CD4-positive, alpha-beta T cell (primary cell): Measurements from ENCODE around the gene DNAJC8. TPM values are rescaled to one million over a fixed set of nuclear protein-coding genes. Genes with fewer than 3 reads are reported as not detected.

Source experiments
- ATAC-seq: fragments of 200-7000 bp; cut with Tn5 transposase; one replicate; pipeline ENCODE4 v1.10.0; 2022; ENCODE audit warnings: mild to moderate bottlenecking; ENCODE audit not compliant: poor library complexity
- CTCF ChIA-PET: fragments of 350-600 bp; sonication (Branson Sonifier 250); formaldehyde crosslinking; loops from one replicate; lab custom pipeline; 2021; ENCODE audit warnings: antibody characterized with exemption, inconsistent platforms; lab: Charles Lee
- POLR2A ChIA-PET: fragments of 350-600 bp; sonication (Branson Sonifier 250); formaldehyde crosslinking; loops from one replicate; lab custom pipeline; 2021; ENCODE audit warnings: antibody characterized with exemption, inconsistent platforms; lab: Charles Lee
- DNase-seq, 14 experiments: peaks; one replicate each; pipeline ENCODE4 v3.0.0-alpha.2; 2013 to 2020; ENCODE audit warnings: mixed read lengths in 2 of 14
- H3K27ac ChIP-seq, 2 donors: one replicate each; pipeline versions ENCODE4 v1.5.1 to v1.7.0; 2013; ENCODE audit warnings: low read length in 2 of 2, low read depth in 1 of 2, mild to moderate bottlenecking in 1 of 2
- H3K27me3 ChIP-seq, 2 experiments: 1 replicate in 1 of 2; 2 replicates in 1 of 2; pipeline versions ENCODE4 v1.6.1 to v1.7.0; 2013; ENCODE audit warnings: low read length in 2 of 2, control low read depth in 1 of 2, mild to moderate bottlenecking in 1 of 2, moderate library complexity in 1 of 2; ENCODE audit not compliant: insufficient read depth in 2 of 2, control insufficient read depth in 1 of 2
- H3K36me3 ChIP-seq: one replicate; pipeline ENCODE4 v1.6.1; 2013; ENCODE audit warnings: low read length, control low read depth; ENCODE audit not compliant: insufficient read depth
- H3K4me1 ChIP-seq: one replicate; pipeline ENCODE4 v1.6.1; 2013; ENCODE audit warnings: low read length, control low read depth; ENCODE audit not compliant: insufficient read depth
- H3K4me3 ChIP-seq: one replicate; pipeline ENCODE4 v1.5.1; 2013; ENCODE audit warnings: mild to moderate bottlenecking, low read length, moderate library complexity
- H3K9me3 ChIP-seq, 2 experiments: 1 replicate in 1 of 2; 2 replicates in 1 of 2; pipeline versions ENCODE4 v1.6.1 to v1.7.0; 2013; ENCODE audit warnings: low read length in 2 of 2, mild to moderate bottlenecking in 2 of 2, control low read depth in 1 of 2, moderate library complexity in 1 of 2; ENCODE audit not compliant: control insufficient read depth in 1 of 2, insufficient read depth in 1 of 2
- H3K27ac Mint-ChIP-seq: one replicate; pipeline ENCODE4 v1.8.0; 2020; ENCODE audit warnings: mixed read lengths
- H3K27me3 Mint-ChIP-seq: one replicate; pipeline ENCODE4 v1.8.0; 2021; ENCODE audit warnings: mixed read lengths
- H3K36me3 Mint-ChIP-seq: one replicate; pipeline ENCODE4 v1.8.0; 2021; ENCODE audit warnings: low read depth, mixed read lengths
- H3K4me1 Mint-ChIP-seq: one replicate; pipeline ENCODE4 v1.8.0; 2021; ENCODE audit warnings: low read depth, mixed read lengths
- H3K4me3 Mint-ChIP-seq: one replicate; pipeline ENCODE4 v1.8.0; 2020; ENCODE audit warnings: mild to moderate bottlenecking, mixed read lengths
- H3K9me3 Mint-ChIP-seq: one replicate; pipeline ENCODE4 v1.8.0; 2020; ENCODE audit warnings: mixed read lengths
- intact Hi-C, 2 experiments: fragments of 100-400 bp; cut with DNase I in 1 of 2; cut with micrococcal nuclease in 1 of 2; formaldehyde crosslinking; loops; one replicate each; pipeline versions ENCODE4 v1.15.1 to v1.9.0; 2023 to 2025; cut with DNase I, micrococcal nuclease
- total RNA-seq, 174 experiments: library from RNA in 2 of 174; stranded (reverse) in 2 of 174; gene quantifications; one replicate each; pipeline ENCODE4 v1.2.3 and lab custom pipeline; 2021 to 2026
- TF ChIP-seq, protein P1 (sequence below): fragments of 200-600 bp; IDR thresholded peaks from one replicate; pipeline ENCODE4 v1.8.0; 2022; ENCODE audit warnings: antibody characterized with exemption, mild to moderate bottlenecking

DNAJC8 gene
- total RNA-seq, 2 experiments from 2014 or later = 56.3 to 56.9 TPM

GRCh38 chr1:28178690-28179485, 53.9 kb downstream of the DNAJC8 start:
- Histone ChIP-seq H3K27me3 (no peaks in the 10 kb centered on the region), H3K27ac (no peak overlapping the region), H3K4me1 (peaks cover 8% of the 10 kb centered on the region), H3K9me3 (no peaks in the 10 kb centered on the region), H3K36me3 (no peaks in the 10 kb centered on the region), H3K4me3 (no peak overlapping the region)
- CTCF ChIA-PET = no interaction called here
- DNase-seq (no peak), ATAC-seq (no peak)
- H3K4me3 Mint-ChIP-seq = no peak overlapping the region
- no peaks in the 10 kb centered on the region for H3K27me3 Mint-ChIP-seq
- no peak overlapping the region for H3K27ac Mint-ChIP-seq
- POLR2A ChIA-PET = no interaction called here
- no peaks in the 10 kb centered on the region for H3K36me3 Mint-ChIP-seq
- TF ChIP-seq, protein P1, sequence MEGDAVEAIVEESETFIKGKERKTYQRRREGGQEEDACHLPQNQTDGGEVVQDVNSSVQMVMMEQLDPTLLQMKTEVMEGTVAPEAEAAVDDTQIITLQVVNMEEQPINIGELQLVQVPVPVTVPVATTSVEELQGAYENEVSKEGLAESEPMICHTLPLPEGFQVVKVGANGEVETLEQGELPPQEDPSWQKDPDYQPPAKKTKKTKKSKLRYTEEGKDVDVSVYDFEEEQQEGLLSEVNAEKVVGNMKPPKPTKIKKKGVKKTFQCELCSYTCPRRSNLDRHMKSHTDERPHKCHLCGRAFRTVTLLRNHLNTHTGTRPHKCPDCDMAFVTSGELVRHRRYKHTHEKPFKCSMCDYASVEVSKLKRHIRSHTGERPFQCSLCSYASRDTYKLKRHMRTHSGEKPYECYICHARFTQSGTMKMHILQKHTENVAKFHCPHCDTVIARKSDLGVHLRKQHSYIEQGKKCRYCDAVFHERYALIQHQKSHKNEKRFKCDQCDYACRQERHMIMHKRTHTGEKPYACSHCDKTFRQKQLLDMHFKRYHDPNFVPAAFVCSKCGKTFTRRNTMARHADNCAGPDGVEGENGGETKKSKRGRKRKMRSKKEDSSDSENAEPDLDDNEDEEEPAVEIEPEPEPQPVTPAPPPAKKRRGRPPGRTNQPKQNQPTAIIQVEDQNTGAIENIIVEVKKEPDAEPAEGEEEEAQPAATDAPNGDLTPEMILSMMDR = no peak
- no peaks in the 10 kb centered on the region for H3K9me3 Mint-ChIP-seq
- H3K4me1 Mint-ChIP-seq = peaks cover 14% of the 10 kb centered on the region
- intact Hi-C loops = no loop called here

GRCh38 chr1:28176492-28177470, 56.0 kb downstream of the DNAJC8 start, which contains the start of gene PTAFR:
PTAFR (minus strand) TSS chr1:28176690; CDS start chr1:28151021, 25,669 bp downstream.
- H3K27me3 ChIP-seq = no peaks in the 10 kb centered on the region
- peak within 1 kb of the TSS; percentile 20 for H3K4me3 ChIP-seq
- ATAC-seq (no peak), DNase-seq (peak in 2 of 14 experiments; percentile 40 to 53)
- peaks cover 29% of the 10 kb centered on the region for H3K4me1 ChIP-seq
- intact Hi-C loops = no loop called here
- H3K27ac ChIP-seq = no peak within 1 kb of the TSS
- H3K36me3 Mint-ChIP-seq = no peaks in the 10 kb centered on the region
- POLR2A ChIA-PET = no interaction called here
- CTCF ChIA-PET = no interaction called here
- H3K9me3 ChIP-seq = no peaks in the 10 kb centered on the region
- no peaks in the 10 kb centered on the region for H3K27me3 Mint-ChIP-seq
- no peaks in the 10 kb centered on the region for H3K36me3 ChIP-seq
- TF ChIP-seq, protein P1 = no peak
- no peak within 1 kb of the TSS for H3K4me3 Mint-ChIP-seq
- peaks cover 25% of the 10 kb centered on the region for H3K4me1 Mint-ChIP-seq
- no peak within 1 kb of the TSS for H3K27ac Mint-ChIP-seq
- no peaks in the 10 kb centered on the region for H3K9me3 Mint-ChIP-seq

GRCh38 chr1:28175955-28176485, 56.8 kb downstream of the DNAJC8 start:
- H3K27ac ChIP-seq = no peak overlapping the region
- H3K27ac Mint-ChIP-seq = no peak overlapping the region
- no peaks in the 10 kb centered on the region for H3K27me3 Mint-ChIP-seq
- no peak for DNase-seq
- H3K36me3 ChIP-seq = no peaks in the 10 kb centered on the region
- H3K4me3 Mint-ChIP-seq = no peak overlapping the region
- no peaks in the 10 kb centered on the region for H3K27me3 ChIP-seq
- ATAC-seq = no peak
- POLR2A ChIA-PET = interaction anchor here (0.6 kb wide), 1 partner anchor 15 kb away, joined by 3 read pairs; no protein-coding TSS in a partner anchor
- H3K9me3 Mint-ChIP-seq = no peaks in the 10 kb centered on the region
- H3K36me3 Mint-ChIP-seq = no peaks in the 10 kb centered on the region
- peaks cover 30% of the 10 kb centered on the region for H3K4me1 ChIP-seq
- intact Hi-C loops = no loop called here
- H3K4me3 ChIP-seq = peak overlapping the region; percentile 20
- TF ChIP-seq, protein P1 = no peak
- H3K4me1 Mint-ChIP-seq = peaks cover 27% of the 10 kb centered on the region
- no peaks in the 10 kb centered on the region for H3K9me3 ChIP-seq
- CTCF ChIA-PET = no interaction called here
